Tibial nerve (tissue), 3 donors: Measurements from ENCODE around the gene IQGAP2.

ENCODE experiments used
- CTCF ChIP-seq, 5 experiments: fragments of 200-600 bp in 3 of 5; fragments of 450-650 bp in 2 of 5; sonication (generic) in 3 of 5; IDR thresholded peaks; one replicate each; pipeline ENCODE4 v1.5.1; 2016 to 2019; ENCODE audit warnings: antibody characterized with exemption in 5 of 5, mild to moderate bottlenecking in 3 of 5, moderate library complexity in 2 of 5
- POLR2A ChIP-seq, 2 donors: fragments of 450-650 bp; IDR thresholded peaks; one replicate each; pipeline ENCODE4 v1.6.1; 2017; ENCODE audit warnings: antibody characterized with exemption in 2 of 2, mild to moderate bottlenecking in 2 of 2, moderate library complexity in 2 of 2

- TF ChIP-seq CTCF (IDR thresholded peaks at IDR 0.05) (no peak), POLR2A (IDR thresholded peaks at IDR 0.05) (no peak)
Observed at GRCh38 chr5:76547891-76548524, 144.9 kb downstream of the IQGAP2 start.
